Upper lobe of left lung (tissue), 4 donors: ENCODE measurements around the gene TRO.

Experiments used
- EP300 ChIP-seq, 4 donors: sonication (generic); formaldehyde crosslinking; IDR thresholded peaks; one replicate each; pipeline ENCODE4 v1.5.1; 2017; ENCODE audit warnings: antibody characterized with exemption in 4 of 4, control low read depth in 2 of 4
- POLR2A ChIP-seq, 4 donors: fragments of 450-650 bp; IDR thresholded peaks; one replicate each; pipeline ENCODE4 v1.5.1; 2016 to 2017; ENCODE audit warnings: antibody characterized with exemption in 4 of 4, mild to moderate bottlenecking in 2 of 4
- POLR2AphosphoS5 ChIP-seq, 2 donors: sonication (generic); formaldehyde crosslinking; IDR thresholded peaks; one replicate each; pipeline ENCODE4 v1.5.1; 2017; ENCODE audit warnings: antibody characterized with exemption in 2 of 2
- TF ChIP-seq, protein P1 (sequence below), 6 experiments: fragments of 450-650 bp in 4 of 6; fragments of 200-600 bp in 2 of 6; sonication (generic) in 2 of 6; IDR thresholded peaks; one replicate each; pipeline ENCODE4 v1.5.1; 2016 to 2019; ENCODE audit warnings: antibody characterized with exemption in 6 of 6

DNA sequence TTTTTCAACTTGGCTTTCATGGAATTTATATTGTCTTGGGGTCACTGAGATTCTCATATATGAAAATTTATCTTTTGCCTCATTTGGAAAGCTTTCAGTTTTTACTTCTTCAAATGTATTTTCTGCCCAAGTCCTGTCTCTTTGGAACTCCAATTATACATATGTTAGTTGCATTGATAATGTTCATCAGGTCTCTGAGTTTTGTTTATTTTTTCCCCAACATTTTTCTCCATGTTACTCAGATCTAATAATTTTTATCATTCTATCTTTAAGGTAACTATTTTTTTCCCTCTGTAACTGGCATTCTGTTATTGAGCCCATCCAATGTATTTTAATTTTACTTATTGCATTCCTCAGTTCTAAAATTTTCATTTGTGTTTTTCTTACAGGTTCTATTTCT, 10.7 kb upstream of the TRO start:
- TF ChIP-seq EP300 (IDR thresholded peaks at IDR 0.05) = no peak
- TF ChIP-seq, protein P1, sequence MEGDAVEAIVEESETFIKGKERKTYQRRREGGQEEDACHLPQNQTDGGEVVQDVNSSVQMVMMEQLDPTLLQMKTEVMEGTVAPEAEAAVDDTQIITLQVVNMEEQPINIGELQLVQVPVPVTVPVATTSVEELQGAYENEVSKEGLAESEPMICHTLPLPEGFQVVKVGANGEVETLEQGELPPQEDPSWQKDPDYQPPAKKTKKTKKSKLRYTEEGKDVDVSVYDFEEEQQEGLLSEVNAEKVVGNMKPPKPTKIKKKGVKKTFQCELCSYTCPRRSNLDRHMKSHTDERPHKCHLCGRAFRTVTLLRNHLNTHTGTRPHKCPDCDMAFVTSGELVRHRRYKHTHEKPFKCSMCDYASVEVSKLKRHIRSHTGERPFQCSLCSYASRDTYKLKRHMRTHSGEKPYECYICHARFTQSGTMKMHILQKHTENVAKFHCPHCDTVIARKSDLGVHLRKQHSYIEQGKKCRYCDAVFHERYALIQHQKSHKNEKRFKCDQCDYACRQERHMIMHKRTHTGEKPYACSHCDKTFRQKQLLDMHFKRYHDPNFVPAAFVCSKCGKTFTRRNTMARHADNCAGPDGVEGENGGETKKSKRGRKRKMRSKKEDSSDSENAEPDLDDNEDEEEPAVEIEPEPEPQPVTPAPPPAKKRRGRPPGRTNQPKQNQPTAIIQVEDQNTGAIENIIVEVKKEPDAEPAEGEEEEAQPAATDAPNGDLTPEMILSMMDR (IDR thresholded peaks at IDR 0.05) = no peak
- TF ChIP-seq POLR2A (IDR thresholded peaks at IDR 0.05) = no peak
- no peak for TF ChIP-seq POLR2AphosphoS5 (IDR thresholded peaks at IDR 0.05)
